GM12872 (cell line): ENCODE results near the gene HIP1.
"Not testable (repeated sequence)": the region's sequence is repeated elsewhere in the genome, so short reads cannot be mapped to it uniquely, and the experiment has no call there.

Source experiments
- CTCF ChIP-seq: IDR thresholded peaks from 3 replicates; pipeline ENCODE4 v1.5.1; 2011; ENCODE audit warnings: low read depth, mild to moderate bottlenecking, low read length, moderate library complexity; ENCODE audit not compliant: insufficient read depth

Gene HIP1

DNA sequence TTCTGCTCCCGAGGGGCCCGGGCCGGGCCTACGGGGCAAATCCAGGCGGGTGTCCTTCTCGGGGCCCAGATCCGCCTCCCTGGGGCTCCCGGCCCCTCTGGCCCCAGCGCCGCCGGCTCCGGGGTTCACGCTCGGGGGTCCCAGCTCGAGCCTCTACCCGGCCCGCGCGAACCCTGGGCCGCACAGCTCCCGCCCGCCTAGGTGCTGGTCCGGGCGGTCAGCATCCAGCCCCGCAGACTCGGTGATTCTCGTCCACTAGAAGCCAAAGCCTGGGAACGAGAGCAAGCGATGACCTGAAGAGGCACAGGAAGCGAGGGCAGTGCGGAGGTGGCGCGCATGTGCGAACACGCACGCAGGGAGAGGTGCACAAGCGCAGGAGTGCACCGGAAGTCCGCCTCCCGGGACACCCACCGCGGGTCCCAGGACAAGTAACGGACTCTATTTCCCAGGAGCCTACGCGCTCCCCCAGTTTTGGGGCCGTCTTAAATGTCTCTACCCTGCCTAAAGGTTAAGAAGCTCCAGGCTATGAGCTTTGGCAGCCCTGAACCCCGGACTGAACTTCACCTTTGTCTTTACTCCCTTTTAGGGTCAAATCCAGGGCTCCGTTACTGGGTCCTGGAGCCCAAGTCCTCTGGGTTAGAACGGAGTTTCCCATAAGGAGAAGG lies 252.6 kb downstream of the HIP1 start, which contains the start of gene POM121C:
POM121C (minus strand) TSS at position 321 of the 665 bp plus-strand sequence. CDS start 44,803 bp downstream, outside the sequence.
- TF ChIP-seq CTCF = not testable (repeated sequence)
